ENCODE measurements around the gene ING2.
"Not testable (repeated sequence)": the region's sequence is repeated elsewhere in the genome, so short reads cannot be mapped to it uniquely, and the experiment has no call there.

DNA sequence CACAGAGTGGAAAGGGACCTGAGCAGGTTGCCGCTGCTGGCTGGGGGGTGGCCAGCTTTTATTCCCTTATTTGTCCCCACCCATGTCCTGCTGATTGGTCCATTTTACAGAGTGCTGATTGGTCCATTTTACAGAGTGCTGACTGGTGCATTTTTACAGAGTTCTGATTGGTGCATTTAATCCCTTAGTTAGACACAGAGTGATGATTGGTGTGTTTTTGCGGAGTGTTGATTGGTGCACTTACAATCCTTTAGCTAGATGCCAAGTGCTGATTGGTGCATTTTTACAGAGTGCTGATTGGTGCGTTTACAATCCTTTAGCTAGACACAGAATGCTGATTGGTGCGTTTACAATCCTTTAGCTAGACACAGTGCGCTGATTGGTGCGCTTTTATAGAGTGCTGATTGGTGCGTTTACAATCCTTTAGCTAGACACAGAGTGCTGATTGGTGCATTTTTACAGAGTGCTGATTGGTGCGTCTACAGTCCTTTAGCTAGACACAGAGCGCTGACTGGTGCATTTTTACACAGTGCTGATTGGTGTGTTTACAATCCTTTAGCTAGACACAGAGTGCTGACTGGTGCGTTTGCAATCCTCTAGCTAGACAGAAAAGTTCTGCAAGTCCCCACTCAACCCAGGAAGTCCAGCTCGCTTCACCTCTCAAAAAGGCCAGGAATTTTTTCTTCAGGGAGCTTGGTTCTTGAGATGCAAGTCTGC is 40.8 kb upstream of the ING2 start:
- TF ChIP-seq POLR2A, POLR2AphosphoS5 (IDR thresholded peaks at IDR 0.05): not testable (repeated sequence)
- TF ChIP-seq, protein P1, sequence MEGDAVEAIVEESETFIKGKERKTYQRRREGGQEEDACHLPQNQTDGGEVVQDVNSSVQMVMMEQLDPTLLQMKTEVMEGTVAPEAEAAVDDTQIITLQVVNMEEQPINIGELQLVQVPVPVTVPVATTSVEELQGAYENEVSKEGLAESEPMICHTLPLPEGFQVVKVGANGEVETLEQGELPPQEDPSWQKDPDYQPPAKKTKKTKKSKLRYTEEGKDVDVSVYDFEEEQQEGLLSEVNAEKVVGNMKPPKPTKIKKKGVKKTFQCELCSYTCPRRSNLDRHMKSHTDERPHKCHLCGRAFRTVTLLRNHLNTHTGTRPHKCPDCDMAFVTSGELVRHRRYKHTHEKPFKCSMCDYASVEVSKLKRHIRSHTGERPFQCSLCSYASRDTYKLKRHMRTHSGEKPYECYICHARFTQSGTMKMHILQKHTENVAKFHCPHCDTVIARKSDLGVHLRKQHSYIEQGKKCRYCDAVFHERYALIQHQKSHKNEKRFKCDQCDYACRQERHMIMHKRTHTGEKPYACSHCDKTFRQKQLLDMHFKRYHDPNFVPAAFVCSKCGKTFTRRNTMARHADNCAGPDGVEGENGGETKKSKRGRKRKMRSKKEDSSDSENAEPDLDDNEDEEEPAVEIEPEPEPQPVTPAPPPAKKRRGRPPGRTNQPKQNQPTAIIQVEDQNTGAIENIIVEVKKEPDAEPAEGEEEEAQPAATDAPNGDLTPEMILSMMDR (IDR thresholded peaks at IDR 0.05), result not testable (repeated sequence)

All from breast epithelium (tissue), 3 donors.